ENCODE measurements around the gene COL9A1. TPM values are rescaled to one million over a fixed set of nuclear protein-coding genes. Genes with fewer than 3 reads are reported as not detected.

COL9A1 gene
- polyA plus RNA-seq, 3 donors = not detected

DNA sequence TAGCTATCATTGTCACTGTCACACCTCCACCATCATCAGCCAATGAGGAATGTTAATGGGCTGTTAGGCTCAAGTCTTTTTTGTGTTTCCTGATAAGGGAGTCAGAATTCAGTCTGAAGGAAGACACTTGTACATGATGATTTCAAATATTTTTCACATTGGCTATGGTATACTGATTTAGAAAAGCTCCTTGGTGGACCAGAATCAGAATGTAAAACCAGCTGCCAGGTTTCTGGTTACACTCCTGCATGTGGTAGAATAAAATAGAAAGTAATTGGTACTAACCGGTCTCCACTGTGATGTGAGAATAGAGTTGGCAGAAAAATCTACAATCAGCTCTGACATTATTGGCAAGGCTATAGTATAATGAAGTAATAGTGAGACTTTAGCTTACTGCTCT lies 10.7 kb downstream of the COL9A1 start:
- Histone ChIP-seq H3K36me3 (replicated peaks in 1 of 2; ENCODE audit: control insufficient read depth in 1 of 2, insufficient read depth in 2 of 2, low read length in 2 of 2) (no peaks in the 10 kb centered on the region), H2AFZ (ENCODE audit: insufficient read depth, low read depth, low read length, poor library complexity, severe bottlenecking) (no peak overlapping the region), H3K27ac (ENCODE audit: low read depth in 1 of 2, low read length in 2 of 2) (no peak overlapping the region), H3K4me2 (replicated peaks; ENCODE audit: extremely low read depth, low read length, poor library complexity, severe bottlenecking) (no peak overlapping the region), H3K9ac (ENCODE audit: insufficient read depth, low read length, poor library complexity, severe bottlenecking) (no peak overlapping the region), H4K20me1 (ENCODE audit: insufficient read depth, low read length) (no peaks in the 10 kb centered on the region), H3K27me3 (ENCODE audit: control insufficient read depth in 2 of 2, insufficient read depth in 2 of 2, low read length in 2 of 2) (no peaks in the 10 kb centered on the region), H3K4me3 (replicated peaks in 1 of 3; ENCODE audit: low read depth in 2 of 3, low read length in 3 of 3) (no peak overlapping the region), H3K9me3 (replicated peaks in 1 of 2; ENCODE audit: control insufficient read depth in 1 of 2, insufficient read depth in 1 of 2, low read length in 2 of 2) (no peaks in the 10 kb centered on the region), H3K79me2 (ENCODE audit: insufficient read depth, low read length) (no peaks in the 10 kb centered on the region), H3K4me1 (ENCODE audit: control insufficient read depth in 1 of 2, insufficient read depth in 2 of 2, low read length in 2 of 2) (no peaks in the 10 kb centered on the region)
- Mint-ChIP-seq H3K27me3 (ENCODE audit: low read depth in 3 of 3) (peaks cover 0 to 5% (median 4%) of the 10 kb centered on the region in 3 donors), H3K36me3 (no peaks in the 10 kb centered on the region), H3K4me3 (no peak overlapping the region), H3K27ac (no peak overlapping the region), H3K4me1 (no peaks in the 10 kb centered on the region), H3K9me3 (no peaks in the 10 kb centered on the region)
- WGBS (ENCODE audit: insufficient coverage) = no CpG with 5 or more reads among the region's 1 CpG
- DNase-seq = no peak
- TF ChIP-seq, protein P1, sequence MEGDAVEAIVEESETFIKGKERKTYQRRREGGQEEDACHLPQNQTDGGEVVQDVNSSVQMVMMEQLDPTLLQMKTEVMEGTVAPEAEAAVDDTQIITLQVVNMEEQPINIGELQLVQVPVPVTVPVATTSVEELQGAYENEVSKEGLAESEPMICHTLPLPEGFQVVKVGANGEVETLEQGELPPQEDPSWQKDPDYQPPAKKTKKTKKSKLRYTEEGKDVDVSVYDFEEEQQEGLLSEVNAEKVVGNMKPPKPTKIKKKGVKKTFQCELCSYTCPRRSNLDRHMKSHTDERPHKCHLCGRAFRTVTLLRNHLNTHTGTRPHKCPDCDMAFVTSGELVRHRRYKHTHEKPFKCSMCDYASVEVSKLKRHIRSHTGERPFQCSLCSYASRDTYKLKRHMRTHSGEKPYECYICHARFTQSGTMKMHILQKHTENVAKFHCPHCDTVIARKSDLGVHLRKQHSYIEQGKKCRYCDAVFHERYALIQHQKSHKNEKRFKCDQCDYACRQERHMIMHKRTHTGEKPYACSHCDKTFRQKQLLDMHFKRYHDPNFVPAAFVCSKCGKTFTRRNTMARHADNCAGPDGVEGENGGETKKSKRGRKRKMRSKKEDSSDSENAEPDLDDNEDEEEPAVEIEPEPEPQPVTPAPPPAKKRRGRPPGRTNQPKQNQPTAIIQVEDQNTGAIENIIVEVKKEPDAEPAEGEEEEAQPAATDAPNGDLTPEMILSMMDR (IDR thresholded peaks at IDR 0.05) = no peak
- intact Hi-C loops (cut with micrococcal nuclease) = no loop called here

- H3K9me3 ChIP-seq (replicated peaks in 1 of 2; ENCODE audit: control insufficient read depth in 1 of 2, insufficient read depth in 1 of 2, low read length in 2 of 2) = no peaks in the 10 kb centered on the region
- no peaks in the 10 kb centered on the region for H3K4me1 ChIP-seq (ENCODE audit: control insufficient read depth in 1 of 2, insufficient read depth in 2 of 2, low read length in 2 of 2)
- DNase-seq = no peak
- H4K20me1 ChIP-seq (ENCODE audit: insufficient read depth, low read length) = no peaks in the 10 kb centered on the region
- Mint-ChIP-seq H3K9me3 (no peaks in the 10 kb centered on the region), H3K4me3 (no peak overlapping the region), H3K4me1 (no peaks in the 10 kb centered on the region), H3K27ac (no peak overlapping the region), H3K27me3 (ENCODE audit: low read depth in 3 of 3) (peaks cover 4 to 6% (median 5%) of the 10 kb centered on the region in 3 donors), H3K36me3 (no peaks in the 10 kb centered on the region)
- H3K36me3 ChIP-seq (replicated peaks in 1 of 2; ENCODE audit: control insufficient read depth in 1 of 2, insufficient read depth in 2 of 2, low read length in 2 of 2) = no peaks in the 10 kb centered on the region
- no peak overlapping the region for H3K4me2 ChIP-seq (replicated peaks; ENCODE audit: extremely low read depth, low read length, poor library complexity, severe bottlenecking)
- no peak overlapping the region for H3K9ac ChIP-seq (ENCODE audit: insufficient read depth, low read length, poor library complexity, severe bottlenecking)
- WGBS (ENCODE audit: insufficient coverage) = no CpG with 5 or more reads among the region's 2 CpGs
- TF ChIP-seq, protein P1 (IDR thresholded peaks at IDR 0.05) = no peak
- H2AFZ ChIP-seq (ENCODE audit: insufficient read depth, low read depth, low read length, poor library complexity, severe bottlenecking) = no peak overlapping the region
- H3K27me3 ChIP-seq (ENCODE audit: control insufficient read depth in 2 of 2, insufficient read depth in 2 of 2, low read length in 2 of 2) = peaks cover 0 to 2% of the 10 kb centered on the region in 2 donors
- H3K4me3 ChIP-seq (replicated peaks in 1 of 3; ENCODE audit: low read depth in 2 of 3, low read length in 3 of 3) = no peak overlapping the region
- H3K79me2 ChIP-seq (ENCODE audit: insufficient read depth, low read length) = no peaks in the 10 kb centered on the region
- intact Hi-C loops (cut with micrococcal nuclease) = no loop called here
- no peak overlapping the region for H3K27ac ChIP-seq (ENCODE audit: low read depth in 1 of 2, low read length in 2 of 2)
Observed at GRCh38 chr6:70289299-70289698, 13.6 kb downstream of the COL9A1 start.

Measured in CD14-positive monocyte (primary cell).